ENCODE data around the gene CNN3.

The CNN3 gene

GRCh38 chr1:94926915-94927404 is at the start of gene CNN3:
CNN3 (minus strand) TSS chr1:94927110; CDS start chr1:94926894, 216 bp downstream.
- no peak for DNase-seq (ENCODE audit: low spot score)

- no peak for DNase-seq (ENCODE audit: low spot score)
Observed at GRCh38 chr1:94974824-94975223, 47.9 kb upstream of the CNN3 start.

- DNase-seq (ENCODE audit: low spot score): no peak
Observed at GRCh38 chr1:94974241-94974640, 47.3 kb upstream of the CNN3 start.

GRCh38 chr1:94973309-94973922 is 46.5 kb upstream of the CNN3 start:
- DNase-seq (ENCODE audit: low spot score): no peak

GRCh38 chr1:94971491-94971924 is 44.6 kb upstream of the CNN3 start:
- DNase-seq (ENCODE audit: low spot score): no peak

- DNase-seq (ENCODE audit: low spot score): no peak
Observed at GRCh38 chr1:94970783-94971182, 43.9 kb upstream of the CNN3 start.

- DNase-seq (ENCODE audit: low spot score): no peak
Observed at GRCh38 chr1:94969137-94969536, 42.2 kb upstream of the CNN3 start.

GRCh38 chr1:94966033-94966432 is 39.1 kb upstream of the CNN3 start:
- DNase-seq (ENCODE audit: low spot score): no peak

GRCh38 chr1:94963864-94964263 is 37.0 kb upstream of the CNN3 start:
- no peak for DNase-seq (ENCODE audit: low spot score)

- peak; percentile 29 for DNase-seq (ENCODE audit: low spot score)
Observed at GRCh38 chr1:94962409-94963265, 35.7 kb upstream of the CNN3 start.

GRCh38 chr1:94961988-94962387 is 35.1 kb upstream of the CNN3 start:
- no peak for DNase-seq (ENCODE audit: low spot score)

GRCh38 chr1:94961582-94961981 is 34.7 kb upstream of the CNN3 start:
- no peak for DNase-seq (ENCODE audit: low spot score)

GRCh38 chr1:94958081-94958480 is 31.2 kb upstream of the CNN3 start:
- DNase-seq (ENCODE audit: low spot score): no peak

- DNase-seq (ENCODE audit: low spot score): no peak
Observed at GRCh38 chr1:94955767-94956632, 29.1 kb upstream of the CNN3 start.

GRCh38 chr1:94954263-94955220 is 27.6 kb upstream of the CNN3 start:
- DNase-seq (ENCODE audit: low spot score): no peak

- DNase-seq (ENCODE audit: low spot score): no peak
Observed at GRCh38 chr1:94953746-94954145, 26.8 kb upstream of the CNN3 start.

- DNase-seq (ENCODE audit: low spot score): no peak
Observed at GRCh38 chr1:94953107-94953506, 26.2 kb upstream of the CNN3 start.

- DNase-seq (ENCODE audit: low spot score): no peak
Observed at GRCh38 chr1:94952539-94952938, 25.6 kb upstream of the CNN3 start.

- no peak for DNase-seq (ENCODE audit: low spot score)
Observed at GRCh38 chr1:94951509-94952208, 24.7 kb upstream of the CNN3 start.

- DNase-seq (ENCODE audit: low spot score): no peak
Observed at GRCh38 chr1:94951046-94951445, 24.1 kb upstream of the CNN3 start.
